K562 (cell line): ENCODE measurements around the gene TMC2. TPM values are rescaled to one million over a fixed set of nuclear protein-coding genes. Genes with fewer than 3 reads are reported as not detected.

ENCODE experiments used
- ATAC-seq: fragments of 200-7000 bp; cut with Tn5 transposase; 3 replicates; pipeline ENCODE4 v1.9.1; 2020; ENCODE audit warnings: moderate library complexity
- BruUV-seq: library from RNA; stranded (reverse); fragments of 400-500 nt; replicated peaks from 2 replicates; lab custom pipeline; 2021; lab: Mats Ljungman, UMichigan
- CTCF ChIA-PET: fragments of 300-600 bp; formaldehyde crosslinking; extraction: SDS; loops from one replicate; lab custom pipeline; 2021; ENCODE audit warnings: low intra/inter-chr PET ratio; lab: Yijun Ruan, JAX
- POLR2A ChIA-PET: fragments of 300-600, 350-650 bp; sonication (Branson Sonifier 250); formaldehyde crosslinking; extraction: SDS; loops from one replicate; lab custom pipeline; 2021; ENCODE audit warnings: antibody characterized with exemption, inconsistent platforms; lab: Yijun Ruan, JAX
- DNase-seq, 4 experiments: peaks; one replicate each; pipeline versions ENCODE4 v3.0.0 to v3.0.0-alpha.2; 2011 to 2018; ENCODE audit warnings: low spot score in 3 of 4, mixed read lengths in 3 of 4; ENCODE audit errors: extremely low read depth in 1 of 4
- FAIRE-seq: peaks from 2 replicates; lab custom pipeline; 2011; peaks lifted over from hg19 to GRCh38; lab: Jason Lieb, UNC
- H2AFZ ChIP-seq: 2 replicates; pipeline ENCODE4 v1.6.0; 2011; ENCODE audit warnings: low read depth, low read length, control low read depth, inconsistent platforms
- H3K27ac ChIP-seq: fragments of 200-600 bp; 3 replicates; pipeline ENCODE4 v1.8.0; 2011; ENCODE audit warnings: low read depth, mild to moderate bottlenecking, control low read depth, inconsistent platforms, low read length, moderate library complexity, mixed read lengths; ENCODE audit errors: extremely low read depth
- H3K27me3 ChIP-seq, 2 experiments: fragments of 300-600 bp in 1 of 2; 2 replicates in 1 of 2; 3 replicates in 1 of 2; pipeline versions ENCODE4 v1.6.0 to v1.8.0; 2011; ENCODE audit warnings: inconsistent platforms in 2 of 2, low read length in 2 of 2, mild to moderate bottlenecking in 1 of 2, mixed read lengths in 1 of 2, moderate library complexity in 1 of 2; ENCODE audit not compliant: control insufficient read depth in 2 of 2, insufficient read depth in 2 of 2
- H3K36me3 ChIP-seq: fragments of 300-600 bp; 3 replicates; pipeline ENCODE4 v1.8.0; 2011; ENCODE audit warnings: mild to moderate bottlenecking, low read length, inconsistent platforms; ENCODE audit not compliant: control insufficient read depth, insufficient read depth
- H3K4me1 ChIP-seq, 2 experiments: fragments of 200-600 bp in 1 of 2; replicated peaks in 1 of 2; 2 replicates in 1 of 2; 3 replicates in 1 of 2; pipeline versions ENCODE4 v1.5.1 to v1.8.0; 2011; ENCODE audit warnings: inconsistent platforms in 2 of 2, low read length in 2 of 2, mild to moderate bottlenecking in 1 of 2, mixed read lengths in 1 of 2, moderate library complexity in 1 of 2; ENCODE audit not compliant: control insufficient read depth in 2 of 2, insufficient read depth in 2 of 2
- H3K4me2 ChIP-seq: 2 replicates; pipeline ENCODE4 v1.6.1; 2011; ENCODE audit warnings: low read length, control low read depth, inconsistent platforms, mixed read lengths; ENCODE audit not compliant: insufficient read depth
- H3K4me3 ChIP-seq: fragments of 200-600 bp; sonication (generic), shearing (Covaris generic); 2 replicates; pipeline ENCODE4 v1.5.1; 2016; ENCODE audit warnings: control low read depth, inconsistent platforms
- H3K79me2 ChIP-seq: fragments of 200-600 bp; 3 replicates; pipeline ENCODE4 v1.8.0; 2011; ENCODE audit warnings: low read length, inconsistent platforms; ENCODE audit not compliant: control insufficient read depth, insufficient read depth
- H3K9ac ChIP-seq, 2 experiments: 2 replicates each; pipeline versions ENCODE4 v1.6.0 to v1.6.1; 2011; ENCODE audit warnings: low read depth in 2 of 2, low read length in 2 of 2, control low read depth in 1 of 2, inconsistent platforms in 1 of 2, mild to moderate bottlenecking in 1 of 2, mixed read lengths in 1 of 2; ENCODE audit not compliant: insufficient read depth in 1 of 2
- H3K9me1 ChIP-seq: one replicate; pipeline ENCODE4 v1.6.0; 2011; ENCODE audit warnings: inconsistent platforms, mild to moderate bottlenecking, low read length, moderate library complexity; ENCODE audit not compliant: control insufficient read depth, insufficient read depth
- H3K9me3 ChIP-seq: replicated peaks from 2 replicates; pipeline ENCODE4 v1.5.1; 2011; ENCODE audit warnings: low read depth, low read length, inconsistent platforms; ENCODE audit not compliant: control insufficient read depth, insufficient read depth
- H4K20me1 ChIP-seq: replicated peaks from 2 replicates; pipeline ENCODE4 v1.6.1; 2011; ENCODE audit warnings: low read length, inconsistent platforms, mixed read lengths; ENCODE audit not compliant: control insufficient read depth, insufficient read depth
- NFYB ChIP-seq: IDR thresholded peaks from 2 replicates; pipeline ENCODE4 v1.6.1; 2011; ENCODE audit warnings: mild to moderate bottlenecking, moderate library complexity; ENCODE audit not compliant: insufficient read length; ENCODE audit errors: extremely low read depth
- PCBP1 ChIP-seq: fragments of 200-400 bp; formaldehyde crosslinking; IDR thresholded peaks from 2 replicates; pipeline ENCODE4 v1.6.1; 2018; ENCODE audit warnings: mild to moderate bottlenecking, low read depth, low read length; ENCODE audit not compliant: poor library complexity, severe bottlenecking
- RFX1 ChIP-seq: fragments of 450-650 bp; IDR thresholded peaks from 2 replicates; pipeline ENCODE4 v1.6.1; 2016; ENCODE audit warnings: mild to moderate bottlenecking, moderate library complexity
- RUNX1 ChIP-seq: sonication (generic); IDR thresholded peaks from 2 replicates; pipeline ENCODE4 v1.6.1; 2016; ENCODE audit warnings: antibody characterized with exemption, low read depth
- STAT5A ChIP-seq: IDR thresholded peaks from 2 replicates; pipeline ENCODE4 v1.6.1; 2012; ENCODE audit warnings: low read length, inconsistent platforms, borderline replicate concordance
- TAF7 ChIP-seq: fragments of 450-650 bp; IDR thresholded peaks from 2 replicates; pipeline ENCODE4 v1.6.1; 2016; ENCODE audit warnings: missing genetic modification characterization, missing compliant biosample characterization
- ZBED1 ChIP-seq: IDR thresholded peaks from 2 replicates; pipeline ENCODE4 v1.6.1; 2014
- ZNF124 ChIP-seq: sonication (generic); formaldehyde crosslinking; IDR thresholded peaks from 2 replicates; pipeline ENCODE4 v1.8.1; 2022; ENCODE audit warnings: missing genetic modification reagents
- WGBS: fragments of 100-300 bp; shearing (Covaris generic); methylation state at CpG from one replicate; pipeline ENCODE4 v1.1.6; 2016; ENCODE audit warnings: low coverage, mixed read lengths; ENCODE audit not compliant: insufficient coverage; ENCODE audit errors: missing lambda C conversion rate; 5-methylcytosine and 5-hydroxymethylcytosine counted together
- in situ Hi-C: fragments of 300-500 bp; cut with MboI; formaldehyde crosslinking; loops from 4 replicates; pipeline ENCODE4 v1.15.0; 2018; ENCODE audit warnings: inconsistent platforms, mixed read lengths
- intact Hi-C: fragments of 100-400 bp; cut with micrococcal nuclease; formaldehyde crosslinking; loops from 2 replicates; pipeline ENCODE4 v1.14.2; 2022
- polyA plus RNA-seq, 8 experiments: library from polyadenylated mRNA; depleted of rRNA in 4 of 8; stranded (reverse) in 5 of 8; unstranded in 3 of 8; fragments of >200 nt; fragmentation: Nextera tagmentation in 2 of 8; fragmentation: Illumina TruSeq in 1 of 8; extraction: Ambion mirVana in 2 of 8; extraction: Trizol in 1 of 8; gene quantifications; 2 replicates each; pipeline versions ENCODE4 v1.2.1 to v1.2.3, GENCODE V29; 2011 to 2014; ENCODE audit warnings: inconsistent platforms in 1 of 8, missing spikeins in 1 of 8
- total RNA-seq, 7 experiments: library from RNA; depleted of rRNA in 6 of 7; stranded (reverse); fragments of >200 nt in 6 of 7; fragmentation: Illumina TruSeq in 2 of 7; extraction: Trizol in 2 of 7; gene quantifications; 2 replicates each; pipeline versions ENCODE4 v1.2.1 to v1.2.3, GENCODE V29; 2011 to 2021; ENCODE audit warnings: low replicate concordance in 1 of 7
- TF ChIP-seq, protein P1 (sequence below), 2 experiments: IDR thresholded peaks; 2 replicates each; pipeline ENCODE4 v1.6.1; 2011; ENCODE audit warnings: borderline replicate concordance in 1 of 2, control low read depth in 1 of 2, low read depth in 1 of 2, low read length in 1 of 2, mild to moderate bottlenecking in 1 of 2, mixed read lengths in 1 of 2, moderate library complexity in 1 of 2; ENCODE audit not compliant: insufficient read depth in 1 of 2, insufficient read length in 1 of 2, poor library complexity in 1 of 2, severe bottlenecking in 1 of 2; ENCODE audit errors: extremely low read depth in 1 of 2

The TMC2 gene
- total and polyA plus RNA-seq, 9 of the 15 experiments (the other 6 are each of a cell fraction or from before 2014, with no cell fraction given), result not detected

DNA sequence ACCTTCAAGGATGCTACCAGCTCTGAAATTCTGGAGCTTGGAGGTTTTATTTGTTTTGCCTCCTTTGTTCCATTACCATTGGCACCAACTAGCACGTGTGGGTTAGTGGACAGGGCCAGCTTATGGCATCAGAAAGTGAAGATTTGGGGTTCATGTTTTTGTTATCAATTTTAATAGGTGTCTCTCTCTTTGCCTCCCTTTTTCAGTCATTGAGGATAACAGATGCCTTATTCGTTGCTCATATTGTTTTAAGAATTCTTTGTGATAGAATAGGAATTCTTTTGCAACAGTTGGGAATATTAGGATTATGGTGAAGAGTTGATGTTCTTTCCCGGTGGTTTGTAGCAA lies 22.9 kb downstream of the TMC2 start (continued):
- TF ChIP-seq, protein P1, sequence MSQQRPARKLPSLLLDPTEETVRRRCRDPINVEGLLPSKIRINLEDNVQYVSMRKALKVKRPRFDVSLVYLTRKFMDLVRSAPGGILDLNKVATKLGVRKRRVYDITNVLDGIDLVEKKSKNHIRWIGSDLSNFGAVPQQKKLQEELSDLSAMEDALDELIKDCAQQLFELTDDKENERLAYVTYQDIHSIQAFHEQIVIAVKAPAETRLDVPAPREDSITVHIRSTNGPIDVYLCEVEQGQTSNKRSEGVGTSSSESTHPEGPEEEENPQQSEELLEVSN (IDR thresholded peaks at IDR 0.05; ENCODE audit: borderline replicate concordance in 1 of 2, extremely low read depth in 1 of 2, insufficient read depth in 1 of 2, insufficient read length in 1 of 2, low read depth in 1 of 2, low read length in 1 of 2, poor library complexity in 1 of 2, severe bottlenecking in 1 of 2), result no peak
- TF ChIP-seq TAF7 (tag) (no peak), ZBED1 (no peak), PCBP1 (no peak), NFYB (no peak), STAT5A (no peak), RUNX1 (no peak)

DNA sequence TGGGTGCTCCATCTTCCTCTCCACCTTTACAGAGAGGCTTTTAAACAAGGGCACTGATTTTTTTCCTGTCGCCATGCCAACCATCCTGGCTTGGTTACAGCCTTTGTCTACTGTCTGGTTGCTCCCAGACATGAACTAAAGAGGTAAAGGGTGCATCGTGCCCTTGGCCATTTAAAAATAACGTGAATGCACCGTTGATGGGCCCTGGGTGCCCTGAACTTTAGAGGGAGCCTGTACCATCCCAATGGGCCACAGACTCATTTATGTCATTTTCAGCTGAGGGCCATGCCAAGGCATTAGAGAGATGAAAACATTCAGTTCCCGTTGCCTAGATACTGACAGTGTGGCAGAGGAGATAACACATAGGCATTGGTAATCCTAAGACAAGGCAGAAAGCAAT lies 23.3 kb downstream of the TMC2 start:
- BruUV-seq, result no TSS peak
- Histone ChIP-seq H3K79me2 (no peaks in the 10 kb centered on the region), H3K27me3 (peaks cover 8 to 42% of the 10 kb centered on the region in 2 experiments), H3K9ac (no peak overlapping the region), H3K4me2 (no peak overlapping the region), H3K9me3 (no peaks in the 10 kb centered on the region), H4K20me1 (no peaks in the 10 kb centered on the region), H3K4me1 (peaks cover 0 to 8% of the 10 kb centered on the region in 2 experiments; a peak in 1 of 5 replicates), H3K4me3 (no peak overlapping the region), H3K9me1 (no peaks in the 10 kb centered on the region), H3K27ac (no peak overlapping the region), H3K36me3 (no peaks in the 10 kb centered on the region), H2AFZ (no peak overlapping the region)
- DNase-seq, result no peak
- peak; percentile 19; the same call in 1 of the 2 replicates for TF ChIP-seq RFX1
- TF ChIP-seq ZNF124 (CRISPR knock-in tag), result no peak
- ChIA-PET CTCF (no interaction called here), POLR2A (no interaction called here)
- intact Hi-C loops, result no loop called here
- FAIRE-seq, result no peak
- 0% methylated on average over 4 of the region's 5 CpGs for WGBS
- in situ Hi-C loops, result no loop called here
- no peak for ATAC-seq
